OCI-LY7 (cell line): ENCODE data around the gene UFC1. TPM values are rescaled to one million over a fixed set of nuclear protein-coding genes. Genes with fewer than 3 reads are reported as not detected.

Source experiments
- BruUV-seq: library from RNA; stranded (reverse); fragments of 400-500 nt; replicated peaks from 2 replicates; lab custom pipeline; 2021; lab: Mats Ljungman, UMichigan
- CTCF ChIA-PET: fragments of 300-600 bp; sonication (Branson Sonifier 250); formaldehyde crosslinking; loops from one replicate; lab custom pipeline; 2022; ENCODE audit warnings: antibody characterized with exemption; ENCODE audit not compliant: unreplicated experiment; lab: Charles Lee
- POLR2A ChIA-PET: fragments of 300-600 bp; sonication (Branson Sonifier 250); formaldehyde crosslinking; loops from one replicate; lab custom pipeline; 2022; ENCODE audit warnings: antibody characterized with exemption; lab: Charles Lee
- DNase-seq: peaks from one replicate; pipeline ENCODE4 v3.0.0-alpha.2; 2015; ENCODE audit warnings: low spot score
- H2AFZ ChIP-seq: fragments of 200-600 bp; sonication (generic), shearing (Covaris generic); 2 replicates; pipeline ENCODE4 v1.6.1; 2014; ENCODE audit warnings: mild to moderate bottlenecking, antibody characterized with exemption, low read length, moderate library complexity
- H3K27ac ChIP-seq: fragments of 200-600 bp; sonication (generic); 2 replicates; pipeline ENCODE4 v1.5.1; 2014; ENCODE audit warnings: mixed run types, low read depth, mild to moderate bottlenecking, moderate library complexity, low read length, inconsistent platforms; ENCODE audit not compliant: poor library complexity, severe bottlenecking
- H3K36me3 ChIP-seq: fragments of 200-600 bp; sonication (generic); 2 replicates; pipeline ENCODE4 v1.6.1; 2014; ENCODE audit warnings: mild to moderate bottlenecking, antibody characterized with exemption, low read length, moderate library complexity, mixed read lengths; ENCODE audit not compliant: insufficient read depth
- H3K4me1 ChIP-seq: fragments of 200-600 bp; sonication (generic); 2 replicates; pipeline ENCODE4 v1.5.1; 2014; ENCODE audit warnings: mild to moderate bottlenecking, low read length; ENCODE audit not compliant: insufficient read depth, poor library complexity, severe bottlenecking
- H3K4me2 ChIP-seq: fragments of 200-600 bp; sonication (generic); 2 replicates; pipeline ENCODE4 v1.6.1; 2014; ENCODE audit warnings: mild to moderate bottlenecking, low read length
- H3K4me3 ChIP-seq: fragments of 200-600 bp; sonication (generic); 2 replicates; pipeline ENCODE4 v1.5.1; 2014; ENCODE audit warnings: mild to moderate bottlenecking, low read depth, low read length; ENCODE audit not compliant: poor library complexity, severe bottlenecking
- H3K79me2 ChIP-seq: fragments of 200-600 bp; sonication (generic); 2 replicates; pipeline ENCODE4 v1.6.1; 2016; ENCODE audit warnings: low read depth, mild to moderate bottlenecking, low read length, moderate library complexity, mixed read lengths; ENCODE audit not compliant: insufficient read depth
- H3K9me2 ChIP-seq: fragments of 200-600 bp; sonication (generic); 2 replicates; pipeline ENCODE4 v1.6.1; 2016; ENCODE audit warnings: mild to moderate bottlenecking, low read length, mixed read lengths; ENCODE audit not compliant: insufficient read depth
- H3K9me3 ChIP-seq: fragments of 200-600 bp; sonication (generic); 2 replicates; pipeline ENCODE4 v1.6.1; 2014; ENCODE audit warnings: mild to moderate bottlenecking, mixed run types, low read length, mixed read lengths
- H4K20me1 ChIP-seq: fragments of 200-600 bp; sonication (generic); 2 replicates; pipeline ENCODE4 v1.6.1; 2014; ENCODE audit warnings: mild to moderate bottlenecking, antibody characterized with exemption, low read length, moderate library complexity, mixed read lengths; ENCODE audit not compliant: insufficient read depth
- EZH2phosphoT487 ChIP-seq: fragments of 200-600 bp; sonication (generic); IDR thresholded peaks from 2 replicates; pipeline ENCODE4 v1.6.1; 2018; ENCODE audit warnings: low read depth, borderline replicate concordance, mild to moderate bottlenecking, mixed run types, antibody characterized with exemption, low read length, moderate library complexity, mixed read lengths
- intact Hi-C: fragments of 100-400 bp; cut with micrococcal nuclease; formaldehyde crosslinking; loops from one replicate; pipeline ENCODE4 v1.10.0; 2022; ENCODE audit not compliant: unreplicated experiment
- total RNA-seq, 2 experiments: library from RNA; depleted of rRNA in 1 of 2; stranded (reverse); fragments of >200 nt in 1 of 2; shearing (Covaris generic) in 1 of 2; gene quantifications; 2 replicates each; pipeline ENCODE4 v1.2.3, GENCODE V29; 2014 to 2022
- TF ChIP-seq, protein P1 (sequence below): fragments of 200-600 bp; sonication (generic); conservative IDR thresholded peaks from 2 replicates; pipeline ENCODE4 v1.5.1; 2014; ENCODE audit warnings: mild to moderate bottlenecking, antibody characterized with exemption, low read length, moderate library complexity, mixed read lengths

UFC1 gene
- total RNA-seq, 2 experiments from 2014 or later: 61.2 to 80.9 TPM

- Histone ChIP-seq H3K4me2 (no peak overlapping the region), H3K27ac (no peak overlapping the region), H3K4me3 (no peak overlapping the region), H2AFZ (no peak overlapping the region), H3K9me3 (no peaks in the 10 kb centered on the region), H3K36me3 (peaks cover 60% of the 10 kb centered on the region), H3K79me2 (peaks cover 9% of the 10 kb centered on the region; the same call in 1 of the 2 replicates), H3K4me1 (peaks cover 23% of the 10 kb centered on the region), H3K9me2 (no peaks in the 10 kb centered on the region), H4K20me1 (no peaks in the 10 kb centered on the region)
- no TSS peak for BruUV-seq
- intact Hi-C loops: no loop called here
- TF ChIP-seq, protein P1, sequence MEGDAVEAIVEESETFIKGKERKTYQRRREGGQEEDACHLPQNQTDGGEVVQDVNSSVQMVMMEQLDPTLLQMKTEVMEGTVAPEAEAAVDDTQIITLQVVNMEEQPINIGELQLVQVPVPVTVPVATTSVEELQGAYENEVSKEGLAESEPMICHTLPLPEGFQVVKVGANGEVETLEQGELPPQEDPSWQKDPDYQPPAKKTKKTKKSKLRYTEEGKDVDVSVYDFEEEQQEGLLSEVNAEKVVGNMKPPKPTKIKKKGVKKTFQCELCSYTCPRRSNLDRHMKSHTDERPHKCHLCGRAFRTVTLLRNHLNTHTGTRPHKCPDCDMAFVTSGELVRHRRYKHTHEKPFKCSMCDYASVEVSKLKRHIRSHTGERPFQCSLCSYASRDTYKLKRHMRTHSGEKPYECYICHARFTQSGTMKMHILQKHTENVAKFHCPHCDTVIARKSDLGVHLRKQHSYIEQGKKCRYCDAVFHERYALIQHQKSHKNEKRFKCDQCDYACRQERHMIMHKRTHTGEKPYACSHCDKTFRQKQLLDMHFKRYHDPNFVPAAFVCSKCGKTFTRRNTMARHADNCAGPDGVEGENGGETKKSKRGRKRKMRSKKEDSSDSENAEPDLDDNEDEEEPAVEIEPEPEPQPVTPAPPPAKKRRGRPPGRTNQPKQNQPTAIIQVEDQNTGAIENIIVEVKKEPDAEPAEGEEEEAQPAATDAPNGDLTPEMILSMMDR: no peak
- TF ChIP-seq EZH2phosphoT487: no peak
- ChIA-PET CTCF (no interaction called here), POLR2A (interaction anchor here (0.6 kb wide), 2 partner anchors 35 to 67 kb away, joined by 3 read pairs; no protein-coding TSS in a partner anchor)
- no peak for DNase-seq
Observed at GRCh38 chr1:161172776-161173376, 19.1 kb downstream of the UFC1 start.

DNA sequence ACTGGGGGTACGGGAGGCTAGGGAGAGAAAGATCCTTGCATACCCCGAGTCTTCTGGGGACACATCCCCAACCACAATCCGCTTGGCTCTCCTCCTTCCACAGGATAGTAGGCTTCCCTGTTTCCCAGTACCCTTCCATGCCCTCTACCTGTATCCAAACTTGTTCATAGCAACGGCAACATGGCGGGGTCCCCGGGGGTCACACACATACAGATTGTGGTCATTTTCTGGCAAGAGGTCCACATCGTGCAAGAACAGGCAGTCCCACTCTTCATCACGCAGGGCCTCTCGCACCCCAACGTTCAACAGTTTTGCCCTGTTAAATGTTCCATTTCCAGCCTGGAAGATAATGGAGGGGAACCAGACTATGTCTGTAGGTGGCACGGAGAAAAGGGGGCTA lies 19.9 kb downstream of the UFC1 start:
- no TSS peak for BruUV-seq
- Histone ChIP-seq H3K4me1 (peaks cover 29% of the 10 kb centered on the region), H3K4me2 (no peak overlapping the region), H3K79me2 (peaks cover 9% of the 10 kb centered on the region; the same call in 1 of the 2 replicates), H2AFZ (no peak overlapping the region), H3K9me3 (no peaks in the 10 kb centered on the region), H3K4me3 (no peak overlapping the region), H4K20me1 (no peaks in the 10 kb centered on the region), H3K9me2 (no peaks in the 10 kb centered on the region), H3K27ac (no peak overlapping the region), H3K36me3 (peaks cover 60% of the 10 kb centered on the region)
- intact Hi-C loops: no loop called here
- ChIA-PET POLR2A (interaction anchor here (0.7 kb wide), 1 partner anchor 407 kb away, joined by 4 read pairs; no protein-coding TSS in a partner anchor), CTCF (no interaction called here)
- no peak for DNase-seq
- TF ChIP-seq, protein P1: no peak
- no peak for TF ChIP-seq EZH2phosphoT487

DNA sequence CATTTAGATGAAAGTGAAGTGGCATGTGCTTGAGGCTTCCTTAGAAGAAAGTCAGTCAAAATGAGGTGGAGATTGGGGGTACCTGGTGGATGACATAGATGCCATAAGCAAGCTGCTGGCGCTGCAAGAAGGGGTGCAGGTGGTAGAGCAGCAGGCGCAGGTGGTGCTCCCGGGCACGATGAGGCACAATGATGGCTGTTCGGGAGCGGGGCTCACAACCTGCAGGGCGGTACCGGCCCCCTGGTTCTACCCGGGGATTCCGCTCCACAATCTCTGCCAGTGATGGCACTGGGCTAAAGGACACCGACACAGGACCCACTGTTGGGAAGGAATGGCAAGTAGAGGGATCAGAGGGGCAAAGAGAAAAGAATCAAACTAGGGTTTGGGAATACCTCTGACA lies 21.1 kb downstream of the UFC1 start:
- no TSS peak for BruUV-seq
- Histone ChIP-seq H4K20me1 (no peaks in the 10 kb centered on the region), H3K36me3 (peaks cover 53% of the 10 kb centered on the region), H3K9me2 (no peaks in the 10 kb centered on the region), H3K79me2 (peaks cover 9% of the 10 kb centered on the region; the same call in 1 of the 2 replicates), H3K4me1 (peaks cover 29% of the 10 kb centered on the region), H3K4me2 (peak overlapping the region; percentile 99; the same call in 1 of the 2 replicates), H2AFZ (no peak overlapping the region), H3K4me3 (no peak overlapping the region), H3K27ac (peak overlapping the region; percentile 60), H3K9me3 (no peaks in the 10 kb centered on the region)
- DNase-seq: no peak
- CTCF ChIA-PET: no interaction called here
- TF ChIP-seq, protein P1: no peak
- TF ChIP-seq EZH2phosphoT487: no peak
- POLR2A ChIA-PET: interaction anchor here (3.1 kb wide), 1 partner anchor 8 kb away, joined by 23 read pairs; the partner anchor contains the start of gene PPOX
- intact Hi-C loops: no loop called here
